ENCODE measurements around the gene CEACAM5. TPM values are rescaled to one million over a fixed set of nuclear protein-coding genes. Genes with fewer than 3 reads are reported as not detected.
"Not testable (repeated sequence)": the region's sequence is repeated elsewhere in the genome, so short reads cannot be mapped to it uniquely, and the experiment has no call there.

The CEACAM5 gene
- total RNA-seq, 2 experiments from 2014 or later = not detected

DNA sequence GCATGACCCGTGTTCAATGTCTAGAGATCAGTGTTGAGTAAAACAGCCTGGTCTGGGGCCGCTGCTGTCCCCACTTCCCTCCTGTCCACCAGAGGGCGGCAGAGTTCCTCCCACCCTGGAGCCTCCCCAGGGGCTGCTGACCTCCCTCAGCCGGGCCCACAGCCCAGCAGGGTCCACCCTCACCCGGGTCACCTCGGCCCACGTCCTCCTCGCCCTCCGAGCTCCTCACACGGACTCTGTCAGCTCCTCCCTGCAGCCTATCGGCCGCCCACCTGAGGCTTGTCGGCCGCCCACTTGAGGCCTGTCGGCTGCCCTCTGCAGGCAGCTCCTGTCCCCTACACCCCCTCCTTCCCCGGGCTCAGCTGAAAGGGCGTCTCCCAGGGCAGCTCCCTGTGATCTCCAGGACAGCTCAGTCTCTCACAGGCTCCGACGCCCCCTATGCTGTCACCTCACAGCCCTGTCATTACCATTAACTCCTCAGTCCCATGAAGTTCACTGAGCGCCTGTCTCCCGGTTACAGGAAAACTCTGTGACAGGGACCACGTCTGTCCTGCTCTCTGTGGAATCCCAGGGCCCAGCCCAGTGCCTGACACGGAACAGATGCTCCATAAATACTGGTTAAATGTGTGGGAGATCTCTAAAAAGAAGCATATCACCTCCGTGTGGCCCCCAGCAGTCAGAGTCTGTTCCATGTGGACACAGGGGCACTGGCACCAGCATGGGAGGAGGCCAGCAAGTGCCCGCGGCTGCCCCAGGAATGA lies 1.5 kb upstream of the CEACAM5 start:
- ChIA-PET POLR2A (no interaction called here), CTCF (ENCODE audit: unreplicated experiment) (interaction anchor here (0.6 to 1.1 kb wide), 2 partner anchors 16 to 157 kb away, joined by 3 read pairs; no protein-coding TSS in a partner anchor)
- no TSS peak for BruUV-seq (replicated peaks)
- no peaks in the 10 kb centered on the region for H3K79me2 ChIP-seq (ENCODE audit: insufficient read depth, low read depth, low read length)
- no peak for TF ChIP-seq EZH2phosphoT487 (IDR thresholded peaks at IDR 0.05; ENCODE audit: borderline replicate concordance, low read depth, low read length)
- TF ChIP-seq, protein P1, sequence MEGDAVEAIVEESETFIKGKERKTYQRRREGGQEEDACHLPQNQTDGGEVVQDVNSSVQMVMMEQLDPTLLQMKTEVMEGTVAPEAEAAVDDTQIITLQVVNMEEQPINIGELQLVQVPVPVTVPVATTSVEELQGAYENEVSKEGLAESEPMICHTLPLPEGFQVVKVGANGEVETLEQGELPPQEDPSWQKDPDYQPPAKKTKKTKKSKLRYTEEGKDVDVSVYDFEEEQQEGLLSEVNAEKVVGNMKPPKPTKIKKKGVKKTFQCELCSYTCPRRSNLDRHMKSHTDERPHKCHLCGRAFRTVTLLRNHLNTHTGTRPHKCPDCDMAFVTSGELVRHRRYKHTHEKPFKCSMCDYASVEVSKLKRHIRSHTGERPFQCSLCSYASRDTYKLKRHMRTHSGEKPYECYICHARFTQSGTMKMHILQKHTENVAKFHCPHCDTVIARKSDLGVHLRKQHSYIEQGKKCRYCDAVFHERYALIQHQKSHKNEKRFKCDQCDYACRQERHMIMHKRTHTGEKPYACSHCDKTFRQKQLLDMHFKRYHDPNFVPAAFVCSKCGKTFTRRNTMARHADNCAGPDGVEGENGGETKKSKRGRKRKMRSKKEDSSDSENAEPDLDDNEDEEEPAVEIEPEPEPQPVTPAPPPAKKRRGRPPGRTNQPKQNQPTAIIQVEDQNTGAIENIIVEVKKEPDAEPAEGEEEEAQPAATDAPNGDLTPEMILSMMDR (conservative IDR thresholded peaks at IDR 0.05; ENCODE audit: low read length) = peak; percentile 100
- no peak overlapping the region for H2AFZ ChIP-seq (ENCODE audit: low read length)
- intact Hi-C loops (cut with micrococcal nuclease; ENCODE audit: unreplicated experiment) = loop anchor here (1.0 kb wide), 2 partner anchors 39 to 114 kb away; no protein-coding TSS in a partner anchor
- H4K20me1 ChIP-seq (ENCODE audit: insufficient read depth, low read length) = no peaks in the 10 kb centered on the region; the same call in 1 of the 2 replicates
- no peak overlapping the region for H3K27ac ChIP-seq (ENCODE audit: low read depth, low read length, poor library complexity, severe bottlenecking)
- no peaks in the 10 kb centered on the region for H3K4me1 ChIP-seq (ENCODE audit: insufficient read depth, low read length, poor library complexity, severe bottlenecking)
- peak overlapping the region; percentile 62 for H3K4me2 ChIP-seq (ENCODE audit: low read length)
- no peaks in the 10 kb centered on the region for H3K36me3 ChIP-seq (ENCODE audit: insufficient read depth, low read length)
- no peaks in the 10 kb centered on the region for H3K9me2 ChIP-seq (ENCODE audit: insufficient read depth, low read length)
- no peaks in the 10 kb centered on the region for H3K9me3 ChIP-seq (ENCODE audit: low read length)
- peak; percentile 76 for DNase-seq (ENCODE audit: low spot score)
- H3K4me3 ChIP-seq (ENCODE audit: low read depth, low read length, poor library complexity, severe bottlenecking) = peak overlapping the region; percentile 45

DNA sequence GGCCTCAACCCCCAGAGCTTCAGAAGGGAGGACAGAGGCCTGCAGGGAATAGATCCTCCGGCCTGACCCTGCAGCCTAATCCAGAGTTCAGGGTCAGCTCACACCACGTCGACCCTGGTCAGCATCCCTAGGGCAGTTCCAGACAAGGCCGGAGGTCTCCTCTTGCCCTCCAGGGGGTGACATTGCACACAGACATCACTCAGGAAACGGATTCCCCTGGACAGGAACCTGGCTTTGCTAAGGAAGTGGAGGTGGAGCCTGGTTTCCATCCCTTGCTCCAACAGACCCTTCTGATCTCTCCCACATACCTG lies 969 bp upstream of the CEACAM5 start:
- no peak overlapping the region for H3K27ac ChIP-seq (ENCODE audit: low read depth, low read length, poor library complexity, severe bottlenecking)
- H2AFZ ChIP-seq (ENCODE audit: low read length) = no peak overlapping the region
- no peaks in the 10 kb centered on the region for H3K79me2 ChIP-seq (ENCODE audit: insufficient read depth, low read depth, low read length)
- ChIA-PET CTCF (ENCODE audit: unreplicated experiment) (interaction anchor here (1.1 kb wide), 1 partner anchor 156 kb away, joined by 3 read pairs; no protein-coding TSS in a partner anchor), POLR2A (no interaction called here)
- intact Hi-C loops (cut with micrococcal nuclease; ENCODE audit: unreplicated experiment) = no loop called here
- TF ChIP-seq EZH2phosphoT487 (IDR thresholded peaks at IDR 0.05; ENCODE audit: borderline replicate concordance, low read depth, low read length) = no peak
- no peaks in the 10 kb centered on the region; the same call in 1 of the 2 replicates for H4K20me1 ChIP-seq (ENCODE audit: insufficient read depth, low read length)
- no peak overlapping the region for H3K4me3 ChIP-seq (ENCODE audit: low read depth, low read length, poor library complexity, severe bottlenecking)
- no peaks in the 10 kb centered on the region for H3K36me3 ChIP-seq (ENCODE audit: insufficient read depth, low read length)
- no peak overlapping the region for H3K4me2 ChIP-seq (ENCODE audit: low read length)
- H3K9me3 ChIP-seq (ENCODE audit: low read length) = no peaks in the 10 kb centered on the region
- BruUV-seq (replicated peaks) = no TSS peak
- no peaks in the 10 kb centered on the region for H3K9me2 ChIP-seq (ENCODE audit: insufficient read depth, low read length)
- no peaks in the 10 kb centered on the region for H3K4me1 ChIP-seq (ENCODE audit: insufficient read depth, low read length, poor library complexity, severe bottlenecking)
- no peak for DNase-seq (ENCODE audit: low spot score)

DNA sequence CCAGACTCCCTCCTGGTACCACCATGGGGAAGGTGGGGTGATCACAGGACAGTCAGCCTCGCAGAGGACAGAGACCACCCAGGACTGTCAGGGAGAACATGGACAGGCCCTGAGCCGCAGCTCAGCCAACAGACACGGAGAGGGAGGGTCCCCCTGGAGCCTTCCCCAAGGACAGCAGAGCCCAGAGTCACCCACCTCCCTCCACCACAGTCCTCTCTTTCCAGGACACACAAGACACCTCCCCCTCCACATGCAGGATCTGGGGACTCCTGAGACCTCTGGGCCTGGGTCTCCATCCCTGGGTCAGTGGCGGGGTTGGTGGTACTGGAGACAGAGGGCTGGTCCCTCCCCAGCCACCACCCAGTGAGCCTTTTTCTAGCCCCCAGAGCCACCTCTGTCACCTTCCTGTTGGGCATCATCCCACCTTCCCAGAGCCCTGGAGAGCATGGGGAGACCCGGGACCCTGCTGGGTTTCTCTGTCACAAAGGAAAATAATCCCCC lies 505 bp upstream of the CEACAM5 start:
- ChIA-PET CTCF (ENCODE audit: unreplicated experiment) (no interaction called here), POLR2A (no interaction called here)
- H4K20me1 ChIP-seq (ENCODE audit: insufficient read depth, low read length) = no peaks in the 10 kb centered on the region; the same call in 1 of the 2 replicates
- no peaks in the 10 kb centered on the region for H3K36me3 ChIP-seq (ENCODE audit: insufficient read depth, low read length)
- TF ChIP-seq, protein P1 (conservative IDR thresholded peaks at IDR 0.05; ENCODE audit: low read length) = no peak
- TF ChIP-seq EZH2phosphoT487 (IDR thresholded peaks at IDR 0.05; ENCODE audit: borderline replicate concordance, low read depth, low read length) = no peak
- H3K79me2 ChIP-seq (ENCODE audit: insufficient read depth, low read depth, low read length) = no peaks in the 10 kb centered on the region
- H3K27ac ChIP-seq (ENCODE audit: low read depth, low read length, poor library complexity, severe bottlenecking) = no peak overlapping the region
- H3K9me2 ChIP-seq (ENCODE audit: insufficient read depth, low read length) = no peaks in the 10 kb centered on the region
- H3K4me1 ChIP-seq (ENCODE audit: insufficient read depth, low read length, poor library complexity, severe bottlenecking) = no peaks in the 10 kb centered on the region
- H2AFZ ChIP-seq (ENCODE audit: low read length) = no peak overlapping the region
- no peak overlapping the region for H3K4me2 ChIP-seq (ENCODE audit: low read length)
- no peak for DNase-seq (ENCODE audit: low spot score)
- H3K9me3 ChIP-seq (ENCODE audit: low read length) = no peaks in the 10 kb centered on the region
- BruUV-seq (replicated peaks) = no TSS peak
- intact Hi-C loops (cut with micrococcal nuclease; ENCODE audit: unreplicated experiment) = no loop called here
- H3K4me3 ChIP-seq (ENCODE audit: low read depth, low read length, poor library complexity, severe bottlenecking) = no peak overlapping the region

DNA sequence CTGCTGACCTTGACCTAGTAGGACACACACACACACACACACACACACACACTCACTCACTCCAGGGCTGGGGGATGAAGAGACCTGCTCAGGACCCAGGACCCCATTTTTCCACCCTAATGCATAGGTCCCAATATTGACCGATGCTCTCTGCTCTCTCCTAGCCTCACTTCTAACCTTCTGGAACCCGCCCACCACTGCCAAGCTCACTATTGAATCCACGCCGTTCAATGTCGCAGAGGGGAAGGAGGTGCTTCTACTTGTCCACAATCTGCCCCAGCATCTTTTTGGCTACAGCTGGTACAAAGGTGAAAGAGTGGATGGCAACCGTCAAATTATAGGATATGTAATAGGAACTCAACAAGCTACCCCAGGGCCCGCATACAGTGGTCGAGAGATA lies 1.1 kb downstream of the CEACAM5 start:
- H3K9me2 ChIP-seq (ENCODE audit: insufficient read depth, low read length); H3K4me2 ChIP-seq (ENCODE audit: low read length); H3K4me1 ChIP-seq (ENCODE audit: insufficient read depth, low read length, poor library complexity, severe bottlenecking); H3K36me3 ChIP-seq (ENCODE audit: insufficient read depth, low read length); H3K27ac ChIP-seq (ENCODE audit: low read depth, low read length, poor library complexity, severe bottlenecking); BruUV-seq (replicated peaks); DNase-seq (ENCODE audit: low spot score); H2AFZ ChIP-seq (ENCODE audit: low read length); POLR2A ChIA-PET; H4K20me1 ChIP-seq (ENCODE audit: insufficient read depth, low read length); H3K4me3 ChIP-seq (ENCODE audit: low read depth, low read length, poor library complexity, severe bottlenecking); CTCF ChIA-PET (ENCODE audit: unreplicated experiment); H3K9me3 ChIP-seq (ENCODE audit: low read length); intact Hi-C loops (cut with micrococcal nuclease; ENCODE audit: unreplicated experiment); H3K79me2 ChIP-seq (ENCODE audit: insufficient read depth, low read depth, low read length): not testable (repeated sequence)

Data from OCI-LY7 (cell line).